Measurements from ENCODE around the gene CARD10.

- no peak for TF ChIP-seq POLR2A (IDR thresholded peaks at IDR 0.05)
- no peak for TF ChIP-seq CTCF (IDR thresholded peaks at IDR 0.05)
These were observed 44.2 kb upstream of the CARD10 start for GRCh38 chr22:37563153-37564081.
